ENCODE measurements around the gene SLC29A1. TPM values are rescaled to one million over a fixed set of nuclear protein-coding genes. Genes with fewer than 3 reads are reported as not detected.

SLC29A1 gene
- total and polyA plus RNA-seq, 9 of the 15 experiments (the other 6 are each of a cell fraction or from before 2014, with no cell fraction given): 18.9 to 170 (median 57.7) TPM

DNA sequence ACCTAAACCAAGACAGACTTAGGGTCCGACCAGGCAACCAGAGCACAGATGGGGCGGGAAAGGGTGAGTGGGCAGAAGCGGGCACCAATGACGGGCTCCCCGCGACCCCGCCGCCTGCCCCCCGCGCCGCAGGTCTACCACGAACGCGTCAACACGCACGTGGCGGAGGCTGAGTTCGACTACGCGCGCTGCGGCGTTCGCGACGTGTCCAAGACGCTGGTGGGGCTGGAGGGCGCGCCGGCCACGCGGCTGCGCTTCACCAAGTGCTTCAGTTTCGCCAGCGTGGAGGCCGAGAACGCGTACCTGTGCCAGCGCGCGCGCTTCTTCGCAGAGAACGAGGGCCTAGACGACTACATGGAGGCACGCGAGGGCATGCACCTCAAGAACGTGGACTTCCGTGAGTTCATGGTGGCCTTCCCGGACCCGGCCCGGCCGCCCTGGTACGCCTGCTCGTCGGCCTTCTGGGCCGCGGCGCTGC is 51.9 kb downstream of the SLC29A1 start:
- H3K4me3 ChIP-seq: no peak overlapping the region
- ChIA-PET POLR2A (interaction anchor here (0.6 to 1.9 kb wide), 4 partner anchors 17 to 87 kb away, joined by 3 to 6 read pairs (median 4); no protein-coding TSS in a partner anchor), CTCF (ENCODE audit: low intra/inter-chr PET ratio) (no interaction called here)
- in situ Hi-C loops (cut with MboI) (no loop called here), intact Hi-C loops (cut with micrococcal nuclease) (no loop called here)
- peaks cover 0 to 33% of the 10 kb centered on the region in 2 experiments; a peak in 2 of 5 replicates for H3K4me1 ChIP-seq (replicated peaks in 1 of 2; ENCODE audit: control insufficient read depth in 2 of 2, insufficient read depth in 2 of 2, low read length in 2 of 2)
- H4K20me1 ChIP-seq (replicated peaks; ENCODE audit: control insufficient read depth, insufficient read depth, low read length): peaks cover 16% of the 10 kb centered on the region
- ATAC-seq (no peak), DNase-seq (ENCODE audit: extremely low read depth in 1 of 4, low spot score in 3 of 4) (no peak), FAIRE-seq (no peak)
- no peaks in the 10 kb centered on the region for H3K9me3 ChIP-seq (replicated peaks; ENCODE audit: control insufficient read depth, insufficient read depth, low read depth, low read length)
- BruUV-seq (replicated peaks): no TSS peak
- no peak overlapping the region for H2AFZ ChIP-seq (ENCODE audit: low read depth, low read length)
- H3K27ac ChIP-seq (ENCODE audit: extremely low read depth, low read depth, low read length): no peak overlapping the region
- H3K36me3 ChIP-seq (ENCODE audit: control insufficient read depth, insufficient read depth, low read length): no peaks in the 10 kb centered on the region
- peaks cover 4% of the 10 kb centered on the region for H3K9me1 ChIP-seq (ENCODE audit: control insufficient read depth, insufficient read depth, low read length)
- 80% methylated on average over 45 of the region's 59 CpGs for WGBS (ENCODE audit: insufficient coverage, low coverage, missing lambda C conversion rate)
- H3K27me3 ChIP-seq (ENCODE audit: control insufficient read depth in 2 of 2, insufficient read depth in 2 of 2, low read length in 2 of 2): peaks cover 69 to 87% of the 10 kb centered on the region in 2 experiments; a peak in 4 of 5 replicates
- 0 out of 2 replicates have a peak, but pooled peaks have one; percentile 30 for TF ChIP-seq ZNF282 (CRISPR knock-in tag; IDR thresholded peaks at IDR 0.05)
- TF ChIP-seq GATAD2A (IDR thresholded peaks at IDR 0.05): no peak
- TF ChIP-seq HNRNPL (IDR thresholded peaks at IDR 0.05; ENCODE audit: low read depth, low read length): 0 out of 2 replicates have a peak, but pooled peaks have one; percentile 31
- no peak overlapping the region for H3K9ac ChIP-seq (ENCODE audit: insufficient read depth in 1 of 2, low read depth in 2 of 2, low read length in 2 of 2)
- no peaks in the 10 kb centered on the region for H3K79me2 ChIP-seq (ENCODE audit: control insufficient read depth, insufficient read depth, low read length)
- H3K4me2 ChIP-seq (ENCODE audit: insufficient read depth, low read length): no peak overlapping the region

DNA sequence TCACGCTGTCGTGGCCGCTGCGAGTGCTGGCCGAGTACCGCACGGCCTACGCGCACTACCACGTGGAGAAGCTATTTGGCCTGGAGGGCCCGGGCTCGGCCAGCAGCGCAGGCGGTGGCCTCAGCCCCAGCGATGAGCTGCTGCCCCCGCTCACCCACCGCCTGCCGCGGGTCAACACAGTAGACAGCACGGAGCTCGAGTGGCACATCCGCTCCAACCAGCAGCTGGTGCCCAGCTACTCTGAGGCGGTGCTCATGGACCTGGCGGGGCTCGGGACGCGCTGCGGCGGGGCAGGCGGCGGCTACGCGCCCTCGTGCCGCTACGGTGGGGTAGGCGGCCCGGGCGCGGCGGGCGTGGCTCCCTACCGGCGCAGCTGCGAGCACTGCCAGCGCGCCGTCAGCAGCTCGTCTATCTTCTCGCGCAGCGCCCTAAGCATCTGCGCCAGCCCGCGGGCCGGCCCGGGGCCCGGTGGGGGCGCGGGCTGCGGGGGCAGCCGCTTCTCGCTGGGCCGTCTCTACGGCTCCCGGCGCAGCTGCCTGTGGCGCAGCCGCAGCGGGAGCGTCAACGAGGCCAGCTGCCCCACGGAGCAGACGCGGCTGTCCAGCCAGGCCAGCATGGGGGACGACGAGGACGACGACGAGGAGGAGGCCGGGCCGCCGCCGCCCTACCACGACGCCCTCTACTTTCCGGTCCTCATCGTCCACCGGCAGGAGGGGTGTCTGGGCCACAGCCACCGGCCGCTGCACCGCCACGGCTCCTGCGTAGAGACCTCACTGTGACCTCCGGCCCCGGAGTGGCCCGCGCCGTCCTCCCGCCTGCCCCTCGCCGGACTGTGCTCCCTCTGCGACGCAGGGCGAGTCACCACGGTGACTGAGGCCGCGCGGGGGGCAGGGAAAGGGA is 52.6 kb downstream of the SLC29A1 start:
- H4K20me1 ChIP-seq (replicated peaks; ENCODE audit: control insufficient read depth, insufficient read depth, low read length): peaks cover 16% of the 10 kb centered on the region
- CTCF ChIA-PET (ENCODE audit: low intra/inter-chr PET ratio): no interaction called here
- H3K27ac ChIP-seq (ENCODE audit: extremely low read depth, low read depth, low read length): no peak overlapping the region
- H3K79me2 ChIP-seq (ENCODE audit: control insufficient read depth, insufficient read depth, low read length): no peaks in the 10 kb centered on the region
- H3K4me3 ChIP-seq: no peak overlapping the region
- BruUV-seq (replicated peaks): no TSS peak
- ATAC-seq (peak; percentile 42), DNase-seq (ENCODE audit: extremely low read depth in 1 of 4, low spot score in 3 of 4) (peak in 2 of 4 experiments; percentile 70 to 71), FAIRE-seq (no peak)
- 14% methylated on average over 86 of the region's 109 CpGs for WGBS (ENCODE audit: insufficient coverage, low coverage, missing lambda C conversion rate)
- in situ Hi-C loops (cut with MboI) (no loop called here), intact Hi-C loops (cut with micrococcal nuclease) (no loop called here)
- POLR2A ChIA-PET: interaction anchor here (0.6 to 2.2 kb wide), 8 partner anchors 11 to 443 kb away, joined by 3 to 6 read pairs (median 3); partner anchors contain the start of gene AARS2
- peak overlapping the region in 1 of 2 experiments; percentile 43; a peak in 1 of 4 replicates for H3K9ac ChIP-seq (ENCODE audit: insufficient read depth in 1 of 2, low read depth in 2 of 2, low read length in 2 of 2)
- H3K4me1 ChIP-seq (replicated peaks in 1 of 2; ENCODE audit: control insufficient read depth in 2 of 2, insufficient read depth in 2 of 2, low read length in 2 of 2): peaks cover 0 to 26% of the 10 kb centered on the region in 2 experiments; a peak in 2 of 5 replicates
- H3K36me3 ChIP-seq (ENCODE audit: control insufficient read depth, insufficient read depth, low read length): no peaks in the 10 kb centered on the region
- no peak overlapping the region for H3K4me2 ChIP-seq (ENCODE audit: insufficient read depth, low read length)
- peaks cover 4% of the 10 kb centered on the region for H3K9me1 ChIP-seq (ENCODE audit: control insufficient read depth, insufficient read depth, low read length)
- no peaks in the 10 kb centered on the region for H3K9me3 ChIP-seq (replicated peaks; ENCODE audit: control insufficient read depth, insufficient read depth, low read depth, low read length)
- H3K27me3 ChIP-seq (ENCODE audit: control insufficient read depth in 2 of 2, insufficient read depth in 2 of 2, low read length in 2 of 2): peaks cover 75 to 92% of the 10 kb centered on the region in 2 experiments
- H2AFZ ChIP-seq (ENCODE audit: low read depth, low read length): 0 out of 2 replicates have a peak overlapping the region, but pooled peaks have one; percentile 10
- TF ChIP-seq PTBP1 (IDR thresholded peaks at IDR 0.05; ENCODE audit: low read depth, low read length) (no peak), ZNF282 (CRISPR knock-in tag; IDR thresholded peaks at IDR 0.05) (no peak), ZNF134 (CRISPR knock-in tag; conservative IDR thresholded peaks at IDR 0.05) (no peak), NCOA6 (IDR thresholded peaks at IDR 0.05) (no peak), ZNF77 (CRISPR knock-in tag; IDR thresholded peaks at IDR 0.05) (no peak), ZNF263 (CRISPR knock-in tag; IDR thresholded peaks at IDR 0.05; ENCODE audit: borderline replicate concordance) (peak; percentile 93), ZNF143 (CRISPR knock-in tag; IDR thresholded peaks at IDR 0.05) (no peak), SAFB (IDR thresholded peaks at IDR 0.05; ENCODE audit: borderline replicate concordance, low read depth, low read length) (0 out of 2 replicates have a peak, but pooled peaks have one; percentile 5), ETS2 (tag; IDR thresholded peaks at IDR 0.05; ENCODE audit: borderline replicate concordance, poor library complexity, severe bottlenecking) (no peak), PHF8 (IDR thresholded peaks at IDR 0.05; ENCODE audit: borderline replicate concordance, low read length) (no peak), L3MBTL2 (IDR thresholded peaks at IDR 0.05) (peak; percentile 43)
- TF ChIP-seq, protein P1, sequence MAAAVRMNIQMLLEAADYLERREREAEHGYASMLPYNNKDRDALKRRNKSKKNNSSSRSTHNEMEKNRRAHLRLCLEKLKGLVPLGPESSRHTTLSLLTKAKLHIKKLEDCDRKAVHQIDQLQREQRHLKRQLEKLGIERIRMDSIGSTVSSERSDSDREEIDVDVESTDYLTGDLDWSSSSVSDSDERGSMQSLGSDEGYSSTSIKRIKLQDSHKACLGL (CRISPR knock-in tag; IDR thresholded peaks at IDR 0.05; ENCODE audit: borderline replicate concordance, poor library complexity, severe bottlenecking): no peak
